GM12865 (cell line): Measurements from ENCODE around the gene CRLF2.
A peak's percentile ranks its signal among the peaks of the same experiment; 100 is the strongest.

Experiments
- DNase-seq: peaks from one replicate; pipeline ENCODE4 v3.0.0; 2010; ENCODE audit warnings: low read depth
- H3K4me3 ChIP-seq: 2 replicates; pipeline ENCODE4 v1.5.1; 2011; ENCODE audit warnings: mild to moderate bottlenecking, low read depth, low read length, control low read depth
- TF ChIP-seq, protein P1 (sequence below): IDR thresholded peaks from 2 replicates; pipeline ENCODE4 v1.5.1; 2011; ENCODE audit warnings: low read length, control low read depth, low read depth, inconsistent platforms; ENCODE audit not compliant: insufficient read depth; ENCODE audit errors: missing control alignments

The CRLF2 gene

DNA sequence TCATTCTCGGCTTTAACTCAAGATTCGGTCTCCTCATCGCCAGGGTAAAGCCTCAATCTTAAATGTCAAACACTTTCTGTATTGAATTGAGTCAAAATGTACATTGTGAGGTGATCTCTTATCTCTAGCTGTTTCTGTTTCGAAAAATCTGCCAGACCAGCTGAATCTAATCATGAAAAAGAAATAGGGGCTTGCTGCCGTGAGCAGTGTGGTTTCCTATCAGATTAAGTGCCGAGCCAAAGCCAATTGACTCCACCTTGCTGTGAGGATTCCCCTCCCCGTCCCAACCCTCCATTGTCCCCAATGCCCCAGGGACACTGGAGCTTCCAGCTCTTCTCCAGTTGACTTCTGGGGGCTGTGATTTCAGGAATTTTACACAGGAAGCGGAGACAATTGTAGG, 12.5 kb upstream of the CRLF2 start:
- DNase-seq = peak; percentile 76
- H3K4me3 ChIP-seq = no peak overlapping the region

DNA sequence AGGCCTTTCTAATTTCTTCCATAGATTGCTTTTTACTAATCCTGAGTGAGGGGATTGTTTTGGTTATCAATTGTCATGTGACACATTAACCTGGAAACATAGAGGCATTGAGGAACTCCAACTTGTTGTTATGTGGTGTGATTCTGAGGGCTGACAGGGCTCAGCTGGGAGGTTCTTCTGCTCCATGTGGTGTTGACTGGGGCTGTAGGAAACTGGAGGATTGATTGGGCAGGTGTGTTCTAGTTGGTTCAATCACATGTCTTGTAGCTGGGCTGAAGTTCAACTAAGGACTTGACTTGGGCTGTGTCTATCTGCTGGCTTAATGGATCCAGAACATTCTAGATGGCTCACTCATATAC, 10.8 kb upstream of the CRLF2 start:
- TF ChIP-seq, protein P1, sequence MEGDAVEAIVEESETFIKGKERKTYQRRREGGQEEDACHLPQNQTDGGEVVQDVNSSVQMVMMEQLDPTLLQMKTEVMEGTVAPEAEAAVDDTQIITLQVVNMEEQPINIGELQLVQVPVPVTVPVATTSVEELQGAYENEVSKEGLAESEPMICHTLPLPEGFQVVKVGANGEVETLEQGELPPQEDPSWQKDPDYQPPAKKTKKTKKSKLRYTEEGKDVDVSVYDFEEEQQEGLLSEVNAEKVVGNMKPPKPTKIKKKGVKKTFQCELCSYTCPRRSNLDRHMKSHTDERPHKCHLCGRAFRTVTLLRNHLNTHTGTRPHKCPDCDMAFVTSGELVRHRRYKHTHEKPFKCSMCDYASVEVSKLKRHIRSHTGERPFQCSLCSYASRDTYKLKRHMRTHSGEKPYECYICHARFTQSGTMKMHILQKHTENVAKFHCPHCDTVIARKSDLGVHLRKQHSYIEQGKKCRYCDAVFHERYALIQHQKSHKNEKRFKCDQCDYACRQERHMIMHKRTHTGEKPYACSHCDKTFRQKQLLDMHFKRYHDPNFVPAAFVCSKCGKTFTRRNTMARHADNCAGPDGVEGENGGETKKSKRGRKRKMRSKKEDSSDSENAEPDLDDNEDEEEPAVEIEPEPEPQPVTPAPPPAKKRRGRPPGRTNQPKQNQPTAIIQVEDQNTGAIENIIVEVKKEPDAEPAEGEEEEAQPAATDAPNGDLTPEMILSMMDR = no peak
- no peak for DNase-seq
- no peak overlapping the region for H3K4me3 ChIP-seq

More for the DNA sequence above, 12.5 kb upstream of the CRLF2 start:
- TF ChIP-seq, protein P1 = no peak

DNA sequence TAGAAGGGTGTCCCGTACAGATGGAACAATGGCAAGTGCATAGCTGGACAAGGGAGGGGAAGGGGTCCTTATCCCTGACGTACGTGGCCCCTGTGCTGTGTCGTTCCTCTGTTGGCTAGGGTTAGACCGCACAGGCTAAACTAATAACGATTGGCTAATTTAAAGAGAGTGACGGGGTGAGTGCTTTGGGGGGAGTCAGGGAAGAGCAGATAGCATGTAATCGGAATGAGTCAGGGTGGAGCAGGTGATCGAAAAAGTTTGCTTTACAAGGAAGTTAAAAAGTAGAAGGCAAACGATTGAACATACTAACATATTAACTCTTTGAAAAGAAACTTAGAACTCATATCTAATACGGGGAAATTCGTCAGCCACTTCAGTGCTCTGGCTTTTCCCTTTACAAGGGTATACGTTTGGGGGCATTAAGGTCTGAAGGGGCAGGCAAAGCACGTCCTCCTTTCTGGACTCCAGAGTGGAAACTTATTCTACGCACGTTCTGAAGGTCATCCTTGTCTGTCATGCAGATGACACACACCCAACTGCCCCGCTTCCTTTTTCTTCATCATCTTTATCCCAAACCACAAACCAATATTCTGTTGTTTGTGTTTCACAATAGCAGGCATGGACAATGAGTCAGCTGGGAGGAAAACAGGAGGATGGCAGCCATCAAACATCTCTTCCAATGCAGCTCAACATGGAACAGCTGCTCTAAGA, 10.2 kb upstream of the CRLF2 start:
- TF ChIP-seq, protein P1 = no peak
- H3K4me3 ChIP-seq = no peak overlapping the region
- DNase-seq = no peak

DNA sequence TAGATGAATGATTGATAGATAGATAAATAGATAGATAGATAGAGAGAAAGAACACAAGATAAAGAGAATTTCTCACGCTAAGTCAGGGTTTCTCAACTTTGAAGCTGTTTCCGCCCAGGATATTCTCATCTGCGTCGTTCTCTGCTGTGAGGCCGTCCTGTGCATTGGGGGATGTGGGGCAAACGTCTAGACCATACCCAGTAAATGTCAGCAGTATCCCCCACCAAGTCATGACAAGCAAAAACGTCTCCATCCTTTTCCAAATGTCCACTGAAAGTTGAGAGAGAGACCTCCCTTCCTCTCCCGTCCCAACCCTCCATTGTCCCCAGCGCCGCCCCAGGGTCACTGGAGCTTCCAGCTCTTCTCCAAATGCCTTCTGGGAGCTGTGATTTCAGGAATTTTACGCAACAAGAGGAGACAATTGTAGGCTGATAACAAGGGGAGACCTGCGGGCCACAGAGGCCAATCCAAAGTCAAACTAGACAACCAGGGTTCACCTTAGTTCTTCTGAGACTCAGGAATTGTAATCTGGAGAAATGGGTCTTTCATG, 8.9 kb upstream of the CRLF2 start:
- TF ChIP-seq, protein P1 = no peak
- no peak for DNase-seq
- H3K4me3 ChIP-seq = no peak overlapping the region

DNA sequence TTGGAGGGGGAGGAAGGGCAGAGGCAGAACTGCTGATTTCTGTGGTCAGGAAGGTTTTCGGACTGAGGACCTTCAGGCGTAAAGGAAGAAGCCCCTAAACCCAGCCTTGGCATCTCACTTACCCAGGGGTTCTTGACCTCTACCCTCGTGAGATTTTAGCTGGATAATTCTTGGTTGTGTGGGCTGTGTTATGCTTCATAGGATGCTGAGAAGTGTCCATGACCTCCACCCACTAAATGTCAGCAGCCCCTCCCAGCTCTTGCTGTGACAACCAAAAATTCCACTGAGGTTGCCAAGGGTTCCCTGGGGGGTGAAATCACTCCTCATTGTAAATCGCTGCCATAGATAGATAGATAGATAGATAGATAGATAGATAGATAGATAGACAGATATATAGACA, 5.8 kb upstream of the CRLF2 start:
- TF ChIP-seq, protein P1 = no peak
- DNase-seq = no peak

DNA sequence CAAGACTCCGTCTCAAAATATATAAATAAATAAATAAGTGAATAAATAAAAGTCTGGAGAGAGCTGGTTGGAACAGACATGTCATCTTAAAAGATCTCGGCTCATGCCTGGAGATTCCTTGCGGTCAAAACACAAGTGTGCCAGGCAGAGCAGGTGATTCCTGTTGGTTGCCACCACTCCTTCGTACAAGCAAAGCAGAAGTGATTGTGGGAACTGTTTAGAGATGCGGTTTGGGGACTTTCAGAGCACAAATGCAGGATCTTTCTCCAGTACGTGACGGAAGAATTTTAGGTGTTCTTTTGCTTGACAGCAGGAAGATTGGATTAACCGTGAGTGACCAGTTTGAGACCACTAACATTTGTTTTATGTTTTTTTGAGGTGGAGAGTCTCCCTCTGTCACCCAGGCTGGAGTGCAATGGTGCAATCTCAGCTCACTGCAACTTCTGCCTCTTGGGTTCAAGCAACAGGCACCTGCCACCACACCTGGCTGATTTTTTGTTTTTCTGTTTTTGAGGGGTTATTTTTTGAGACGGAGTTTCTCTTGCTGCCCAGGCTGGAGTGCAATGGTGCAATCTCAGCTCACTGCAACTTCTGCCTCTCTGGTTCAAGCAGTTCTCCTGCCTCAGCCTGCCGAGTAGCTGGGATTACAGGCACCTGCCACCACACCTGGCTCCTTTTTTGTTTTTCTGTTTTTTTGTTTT, 2.8 kb upstream of the CRLF2 start:
- H3K4me3 ChIP-seq = no peak overlapping the region
- TF ChIP-seq, protein P1 = no peak
- DNase-seq = peak; percentile 75

More for the DNA sequence above, 5.8 kb upstream of the CRLF2 start:
- no peak overlapping the region for H3K4me3 ChIP-seq

DNA sequence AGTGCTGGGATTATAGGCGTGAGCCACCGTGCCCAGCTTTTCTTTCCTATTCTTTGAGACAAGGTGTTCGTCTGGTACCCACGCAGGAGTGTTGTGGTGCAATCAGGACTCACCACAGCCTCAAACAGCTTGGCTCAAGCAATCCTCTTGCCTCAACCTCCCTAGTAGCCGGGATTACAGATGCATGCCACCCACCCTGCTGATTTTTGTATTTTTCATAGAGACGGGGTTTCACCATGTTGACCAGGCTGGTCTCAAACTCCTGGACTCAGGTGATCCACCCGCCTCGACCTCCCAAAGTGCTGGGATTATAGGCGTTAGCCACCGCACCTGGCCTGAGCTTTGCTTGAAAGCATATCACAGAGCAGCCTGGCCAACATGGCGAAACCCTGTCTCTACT, 1.5 kb upstream of the CRLF2 start:
- no peak overlapping the region for H3K4me3 ChIP-seq
- DNase-seq = no peak
- TF ChIP-seq, protein P1 = no peak
